Skeletal muscle satellite cell (primary cell): Measurements from ENCODE around the gene NPM1.
A peak's percentile ranks its signal among the peaks of the same experiment; 100 is the strongest.
"Not testable (repeated sequence)": the region's sequence is repeated elsewhere in the genome, so short reads cannot be mapped to it uniquely, and the experiment has no call there.

Experiments used
- H3K27me3 ChIP-seq: 2 replicates; pipeline ENCODE4 v1.7.0; 2013; ENCODE audit warnings: low read length; ENCODE audit not compliant: control insufficient read depth, insufficient read depth
- H3K36me3 ChIP-seq: 2 replicates; pipeline ENCODE4 v1.7.0; 2013; ENCODE audit warnings: mild to moderate bottlenecking, control low read depth, low read length; ENCODE audit not compliant: insufficient read depth
- H3K4me1 ChIP-seq: 2 replicates; pipeline ENCODE4 v1.7.0; 2013; ENCODE audit warnings: low read length; ENCODE audit not compliant: control insufficient read depth, insufficient read depth
- H3K4me2 ChIP-seq: 2 replicates; pipeline ENCODE4 v1.7.0; 2013; ENCODE audit warnings: mild to moderate bottlenecking, low read length
- H3K4me3 ChIP-seq: 2 replicates; pipeline ENCODE4 v1.7.0; 2013; ENCODE audit warnings: low read length
- H3K9ac ChIP-seq: 2 replicates; pipeline ENCODE4 v1.7.0; 2013; ENCODE audit warnings: mild to moderate bottlenecking, low read depth, low read length, moderate library complexity
- H3K9me3 ChIP-seq: replicated peaks from 2 replicates; pipeline ENCODE4 v1.7.0; 2013; ENCODE audit warnings: mild to moderate bottlenecking, control low read depth, low read length

NPM1 gene

GRCh38 chr5:171400169-171400568 is 12.5 kb downstream of the NPM1 start:
- no peaks in the 10 kb centered on the region for H3K9me3 ChIP-seq
- peaks cover 71% of the 10 kb centered on the region for H3K36me3 ChIP-seq
- H3K4me2 ChIP-seq, result no peak overlapping the region
- H3K4me1 ChIP-seq, result no peaks in the 10 kb centered on the region
- no peaks in the 10 kb centered on the region for H3K27me3 ChIP-seq
- H3K4me3 ChIP-seq, result no peak overlapping the region
- no peak overlapping the region for H3K9ac ChIP-seq

- peaks cover 72% of the 10 kb centered on the region for H3K36me3 ChIP-seq
Observed at GRCh38 chr5:171401167-171401947, 13.7 kb downstream of the NPM1 start.

DNA sequence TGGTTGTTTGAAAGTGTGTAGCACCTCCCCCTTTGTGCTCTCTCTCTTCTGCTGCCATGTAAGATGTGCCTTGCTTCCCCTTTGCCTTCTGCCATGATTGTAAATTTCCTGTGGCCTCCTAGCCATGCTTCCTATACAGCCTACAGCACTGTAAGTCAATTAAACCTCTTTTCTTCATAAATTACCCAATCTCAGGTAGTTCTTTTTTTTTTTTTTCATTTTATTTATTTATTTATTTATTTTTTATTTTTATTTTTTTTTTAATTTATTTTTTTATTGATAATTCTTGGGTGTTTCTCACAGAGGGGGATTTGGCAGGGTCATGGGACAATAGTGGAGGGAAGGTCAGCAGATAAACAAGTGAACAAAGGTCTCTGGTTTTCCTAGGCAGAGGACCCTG is 15.1 kb downstream of the NPM1 start:
- H3K27me3 ChIP-seq, H3K9me3 ChIP-seq, H3K4me2 ChIP-seq, H3K4me1 ChIP-seq, H3K4me3 ChIP-seq, H3K9ac ChIP-seq: not testable (repeated sequence)
- H3K36me3 ChIP-seq, result peaks cover 72% of the 10 kb centered on the region

More at GRCh38 chr5:171401167-171401947, 13.7 kb downstream of the NPM1 start:
- no peaks in the 10 kb centered on the region for H3K9me3 ChIP-seq
- no peak overlapping the region for H3K9ac ChIP-seq
- H3K27me3 ChIP-seq, result no peaks in the 10 kb centered on the region
- H3K4me3 ChIP-seq, result no peak overlapping the region
- H3K4me2 ChIP-seq, result no peak overlapping the region
- peaks cover 7% of the 10 kb centered on the region for H3K4me1 ChIP-seq

GRCh38 chr5:171405615-171406014 is 18.0 kb downstream of the NPM1 start:
- Histone ChIP-seq H3K36me3 (peaks cover 70% of the 10 kb centered on the region), H3K9ac (no peak overlapping the region), H3K4me3 (no peak overlapping the region), H3K27me3 (no peaks in the 10 kb centered on the region), H3K4me1 (peaks cover 26% of the 10 kb centered on the region), H3K9me3 (no peaks in the 10 kb centered on the region), H3K4me2 (no peak overlapping the region)

- H3K9ac ChIP-seq, result no peak overlapping the region
- H3K4me3 ChIP-seq, result no peak overlapping the region
- H3K4me2 ChIP-seq, result no peak overlapping the region
- no peaks in the 10 kb centered on the region for H3K9me3 ChIP-seq
- peaks cover 71% of the 10 kb centered on the region for H3K36me3 ChIP-seq
- peaks cover 32% of the 10 kb centered on the region for H3K4me1 ChIP-seq
- no peaks in the 10 kb centered on the region for H3K27me3 ChIP-seq
Observed at GRCh38 chr5:171407234-171407633, 19.6 kb downstream of the NPM1 start.

- Histone ChIP-seq H3K4me2 (peak overlapping the region; percentile 4), H3K36me3 (peaks cover 90% of the 10 kb centered on the region), H3K4me1 (peaks cover 32% of the 10 kb centered on the region), H3K27me3 (no peaks in the 10 kb centered on the region), H3K9ac (no peak overlapping the region), H3K9me3 (no peaks in the 10 kb centered on the region), H3K4me3 (no peak overlapping the region)
Observed at GRCh38 chr5:171409164-171410136, 21.8 kb downstream of the NPM1 start.

- peaks cover 86% of the 10 kb centered on the region for H3K36me3 ChIP-seq
- no peaks in the 10 kb centered on the region for H3K27me3 ChIP-seq
- no peaks in the 10 kb centered on the region for H3K9me3 ChIP-seq
Observed at GRCh38 chr5:171410181-171410580, 22.5 kb downstream of the NPM1 start.

DNA sequence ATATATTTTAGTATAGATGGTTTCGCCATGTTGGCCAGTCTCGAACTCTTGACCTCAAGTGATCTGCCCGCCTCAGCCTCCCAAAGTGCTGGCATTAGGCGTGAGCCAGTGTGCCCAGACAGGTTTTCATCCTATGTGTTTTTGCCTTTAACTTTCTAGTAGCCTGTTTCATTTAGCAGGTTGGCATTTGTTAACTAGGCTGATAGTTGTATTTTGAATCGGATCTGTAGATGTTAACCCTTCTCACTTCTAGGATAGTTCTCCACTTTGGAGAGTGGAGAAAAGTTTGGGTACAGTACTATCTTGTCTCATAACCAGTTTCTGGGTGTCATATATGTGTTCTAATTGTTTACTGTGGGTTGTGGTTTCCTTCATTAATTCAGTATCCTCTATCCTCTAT is 24.5 kb downstream of the NPM1 start:
- Histone ChIP-seq H3K27me3 (no peaks in the 10 kb centered on the region), H3K36me3 (peaks cover 71% of the 10 kb centered on the region), H3K4me1 (peaks cover 25% of the 10 kb centered on the region), H3K4me2 (no peak overlapping the region), H3K9ac (no peak overlapping the region), H3K4me3 (no peak overlapping the region), H3K9me3 (no peaks in the 10 kb centered on the region)

More at GRCh38 chr5:171410181-171410580, 22.5 kb downstream of the NPM1 start:
- Histone ChIP-seq H3K9ac (no peak overlapping the region), H3K4me1 (peaks cover 32% of the 10 kb centered on the region), H3K4me2 (peak overlapping the region; percentile 4), H3K4me3 (no peak overlapping the region)

DNA sequence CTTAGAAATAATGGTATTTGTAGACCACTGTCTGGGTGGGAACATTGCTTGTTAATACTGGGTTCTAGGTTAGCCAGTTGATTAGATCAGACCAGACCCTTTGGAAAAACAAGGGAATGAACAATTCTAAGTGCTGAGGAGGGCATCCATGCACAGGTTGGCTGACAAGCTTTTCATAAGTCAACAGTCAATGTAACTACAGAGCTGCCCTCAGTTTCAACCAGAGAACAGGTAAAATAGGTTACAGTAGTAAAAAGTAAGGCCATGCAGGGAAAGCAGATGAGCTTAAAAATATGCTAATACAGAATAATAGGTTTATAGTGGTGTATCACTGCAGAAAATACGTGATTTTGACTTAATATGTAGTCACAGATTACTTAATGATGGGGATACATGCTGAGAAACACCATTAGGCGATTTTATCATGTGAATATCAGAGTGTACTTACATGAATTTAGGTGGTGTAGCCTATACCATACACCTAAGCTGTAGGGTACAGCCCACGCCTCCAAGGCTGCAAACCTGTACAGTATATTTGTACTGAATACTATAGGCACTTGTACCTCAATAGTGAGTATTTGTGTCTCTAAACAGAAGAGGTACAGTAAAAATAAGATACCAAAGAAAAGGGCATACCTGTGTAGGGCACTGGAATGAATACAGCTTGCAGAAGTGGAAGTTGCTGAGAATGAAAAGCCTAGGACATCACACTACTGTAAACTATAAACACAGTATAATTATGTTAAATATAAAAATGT is 25.7 kb downstream of the NPM1 start:
- Histone ChIP-seq H3K27me3 (no peaks in the 10 kb centered on the region), H3K9ac (no peak overlapping the region), H3K4me2 (no peak overlapping the region), H3K9me3 (no peaks in the 10 kb centered on the region), H3K4me3 (no peak overlapping the region), H3K36me3 (peaks cover 59% of the 10 kb centered on the region), H3K4me1 (peaks cover 27% of the 10 kb centered on the region)

- not testable (repeated sequence) for H3K4me3 ChIP-seq, H3K9ac ChIP-seq, H3K4me2 ChIP-seq, H3K9me3 ChIP-seq, H3K27me3 ChIP-seq
- peaks cover 27% of the 10 kb centered on the region for H3K4me1 ChIP-seq
- H3K36me3 ChIP-seq, result peaks cover 52% of the 10 kb centered on the region
Observed at GRCh38 chr5:171413993-171414392, 26.3 kb downstream of the NPM1 start.

GRCh38 chr5:171415115-171415730 is 27.6 kb downstream of the NPM1 start:
- Histone ChIP-seq H3K9me3 (no peaks in the 10 kb centered on the region), H3K4me1 (peaks cover 20% of the 10 kb centered on the region), H3K27me3 (no peaks in the 10 kb centered on the region), H3K36me3 (peaks cover 40% of the 10 kb centered on the region), H3K4me2 (no peak overlapping the region), H3K9ac (no peak overlapping the region), H3K4me3 (no peak overlapping the region)
